GM18951 (cell line): Measurements from ENCODE around the gene ZNF138.

Experiments
- POLR2A ChIP-seq: IDR thresholded peaks from 4 replicates; pipeline ENCODE4 v1.6.1; 2011; ENCODE audit warnings: mild to moderate bottlenecking; ENCODE audit not compliant: insufficient read length, insufficient read depth; ENCODE audit errors: extremely low read depth
- in situ Hi-C: fragments of 300-500 bp; cut with MboI; formaldehyde crosslinking; loops from one replicate; pipeline ENCODE4 v1.12.0; 2022; ENCODE audit warnings: low sequenced_read_pairs, mixed read lengths, inconsistent platforms; ENCODE audit not compliant: unreplicated experiment

The ZNF138 gene

GRCh38 chr7:64876792-64877713 is 82.8 kb downstream of the ZNF138 start:
- in situ Hi-C loops: no loop called here
- TF ChIP-seq POLR2A: no peak

- in situ Hi-C loops: no loop called here
- no peak for TF ChIP-seq POLR2A
These were observed 83.7 kb downstream of the ZNF138 start for GRCh38 chr7:64877714-64878610.

GRCh38 chr7:64878684-64879083 is 84.5 kb downstream of the ZNF138 start:
- no peak for TF ChIP-seq POLR2A
- in situ Hi-C loops: no loop called here

GRCh38 chr7:64879086-64879730 is 85.0 kb downstream of the ZNF138 start:
- in situ Hi-C loops: no loop called here
- no peak for TF ChIP-seq POLR2A

GRCh38 chr7:64879800-64880199 is 85.6 kb downstream of the ZNF138 start:
- in situ Hi-C loops: no loop called here
- no peak for TF ChIP-seq POLR2A

- in situ Hi-C loops: no loop called here
- no peak for TF ChIP-seq POLR2A
These were observed 86.4 kb downstream of the ZNF138 start for GRCh38 chr7:64880322-64881297.

- in situ Hi-C loops: no loop called here
- TF ChIP-seq POLR2A: no peak
These were observed 87.4 kb downstream of the ZNF138 start for GRCh38 chr7:64881461-64882287.

GRCh38 chr7:64882341-64883112 is 88.3 kb downstream of the ZNF138 start:
- in situ Hi-C loops: no loop called here
- TF ChIP-seq POLR2A: no peak
